HEK293T (cell line): ENCODE measurements around the gene KCNMA1.

Source experiments
- ELF4 ChIP-seq: fragments of 450-650 bp; IDR thresholded peaks from 2 replicates; pipeline ENCODE4 v1.6.1; 2017; ENCODE audit warnings: antibody characterized with exemption
- FOXK2 ChIP-seq: fragments of 450-650 bp; IDR thresholded peaks from 2 replicates; pipeline ENCODE4 v1.6.1; 2016; ENCODE audit warnings: mild to moderate bottlenecking
- FOXM1 ChIP-seq: fragments of 450-650 bp; IDR thresholded peaks from 2 replicates; pipeline ENCODE4 v1.6.1; 2017; ENCODE audit warnings: mild to moderate bottlenecking, borderline replicate concordance
- L3MBTL2 ChIP-seq: fragments of 450-650 bp; conservative IDR thresholded peaks from 2 replicates; pipeline ENCODE4 v1.6.1; 2016; ENCODE audit warnings: mild to moderate bottlenecking
- NFRKB ChIP-seq: fragments of 450-650 bp; IDR thresholded peaks from 2 replicates; pipeline ENCODE4 v1.6.1; 2016; ENCODE audit warnings: mild to moderate bottlenecking, moderate library complexity
- SUZ12 ChIP-seq: fragments of 450-650 bp; IDR thresholded peaks from 2 replicates; pipeline ENCODE4 v1.6.1; 2016; ENCODE audit warnings: mild to moderate bottlenecking
- TARDBP ChIP-seq: fragments of 450-650 bp; IDR thresholded peaks from 2 replicates; pipeline ENCODE4 v1.6.1; 2016
- ZNF384 ChIP-seq: fragments of 450-650 bp; IDR thresholded peaks from 2 replicates; pipeline ENCODE4 v1.6.1; 2016

DNA sequence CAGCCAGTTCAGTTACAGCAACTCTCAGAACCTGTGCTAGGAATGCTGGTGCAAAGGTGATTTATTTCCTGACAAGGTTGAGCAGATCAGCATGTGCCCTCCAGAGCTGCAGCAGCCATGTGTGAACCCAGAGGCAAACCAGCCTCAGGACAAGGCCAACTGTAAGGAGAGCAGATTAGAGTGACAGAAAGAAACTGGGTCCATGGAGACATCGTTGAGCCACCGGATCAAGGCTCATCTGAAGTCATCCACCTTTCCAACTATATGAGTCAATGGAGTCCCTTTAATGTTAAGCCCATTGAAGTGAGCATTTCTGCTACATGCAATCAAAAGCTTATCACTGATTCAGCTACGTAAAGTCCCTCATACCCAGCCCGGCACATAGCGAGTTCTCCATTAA is 26.4 kb downstream of the KCNMA1 start:
- no peak for TF ChIP-seq FOXK2
- no peak for TF ChIP-seq ELF4
- TF ChIP-seq SUZ12 = no peak
- no peak for TF ChIP-seq L3MBTL2
- TF ChIP-seq ZNF384 = no peak
- TF ChIP-seq FOXM1 = no peak
- no peak for TF ChIP-seq NFRKB
- no peak for TF ChIP-seq TARDBP
